HG03565 (cell line): ENCODE results near the gene SNX25.

Experiments
- ATAC-seq: cut with Tn5 transposase; IDR thresholded peaks from one replicate; pipeline ENCODE4 v1.9.1; 2021; ENCODE audit warnings: mild to moderate bottlenecking, moderate library complexity; ENCODE audit not compliant: unreplicated experiment

SNX25 gene

GRCh38 chr4:185363251-185363650 is 153.9 kb downstream of the SNX25 start:
- ATAC-seq: no peak

- ATAC-seq: no peak
These were observed 155.5 kb downstream of the SNX25 start for GRCh38 chr4:185364886-185365285.

GRCh38 chr4:185369731-185370130 is 160.3 kb downstream of the SNX25 start:
- no peak for ATAC-seq

- ATAC-seq: no peak
These were observed 161.0 kb downstream of the SNX25 start for GRCh38 chr4:185370268-185370949.

- ATAC-seq: no peak
These were observed 162.3 kb downstream of the SNX25 start for GRCh38 chr4:185371702-185372101.

- no peak for ATAC-seq
These were observed 164.6 kb downstream of the SNX25 start for GRCh38 chr4:185374027-185374426.

- ATAC-seq: no peak
These were observed 165.2 kb downstream of the SNX25 start for GRCh38 chr4:185374573-185374972.

- no peak for ATAC-seq
These were observed 168.9 kb downstream of the SNX25 start for GRCh38 chr4:185378264-185378663.

- ATAC-seq: no peak
These were observed 170.2 kb downstream of the SNX25 start for GRCh38 chr4:185379326-185380295.

- no peak for ATAC-seq
These were observed 170.9 kb downstream of the SNX25 start for GRCh38 chr4:185380320-185380719.

GRCh38 chr4:185381288-185382196 is 172.1 kb downstream of the SNX25 start:
- ATAC-seq: no peak

- ATAC-seq: no peak
These were observed 173.4 kb downstream of the SNX25 start for GRCh38 chr4:185382754-185383153.

GRCh38 chr4:185383451-185383850 is 174.1 kb downstream of the SNX25 start:
- no peak for ATAC-seq

GRCh38 chr4:185384061-185384460 is 174.7 kb downstream of the SNX25 start:
- ATAC-seq: no peak

- no peak for ATAC-seq
These were observed 175.5 kb downstream of the SNX25 start for GRCh38 chr4:185384930-185385331.

GRCh38 chr4:185387957-185388356 is 178.6 kb downstream of the SNX25 start:
- no peak for ATAC-seq

- ATAC-seq: no peak
These were observed 181.5 kb downstream of the SNX25 start for GRCh38 chr4:185390941-185391340.

- ATAC-seq: no peak
These were observed 182.8 kb downstream of the SNX25 start for GRCh38 chr4:185392156-185392555.

- no peak for ATAC-seq
These were observed 185.3 kb downstream of the SNX25 start for GRCh38 chr4:185394568-185395237.

- no peak for ATAC-seq
These were observed 186.0 kb downstream of the SNX25 start, which contains the start of gene LRP2BP for GRCh38 chr4:185395238-185395955. TSS of gene LRP2BP (minus strand) at chr4:185395924. CDS start at chr4:185378186, 17,738 bp downstream.
